ENCODE data around the gene HUNK.

Gene HUNK

GRCh38 chr21:31928656-31929055 is 55.8 kb downstream of the HUNK start:
- TF ChIP-seq, protein P1, sequence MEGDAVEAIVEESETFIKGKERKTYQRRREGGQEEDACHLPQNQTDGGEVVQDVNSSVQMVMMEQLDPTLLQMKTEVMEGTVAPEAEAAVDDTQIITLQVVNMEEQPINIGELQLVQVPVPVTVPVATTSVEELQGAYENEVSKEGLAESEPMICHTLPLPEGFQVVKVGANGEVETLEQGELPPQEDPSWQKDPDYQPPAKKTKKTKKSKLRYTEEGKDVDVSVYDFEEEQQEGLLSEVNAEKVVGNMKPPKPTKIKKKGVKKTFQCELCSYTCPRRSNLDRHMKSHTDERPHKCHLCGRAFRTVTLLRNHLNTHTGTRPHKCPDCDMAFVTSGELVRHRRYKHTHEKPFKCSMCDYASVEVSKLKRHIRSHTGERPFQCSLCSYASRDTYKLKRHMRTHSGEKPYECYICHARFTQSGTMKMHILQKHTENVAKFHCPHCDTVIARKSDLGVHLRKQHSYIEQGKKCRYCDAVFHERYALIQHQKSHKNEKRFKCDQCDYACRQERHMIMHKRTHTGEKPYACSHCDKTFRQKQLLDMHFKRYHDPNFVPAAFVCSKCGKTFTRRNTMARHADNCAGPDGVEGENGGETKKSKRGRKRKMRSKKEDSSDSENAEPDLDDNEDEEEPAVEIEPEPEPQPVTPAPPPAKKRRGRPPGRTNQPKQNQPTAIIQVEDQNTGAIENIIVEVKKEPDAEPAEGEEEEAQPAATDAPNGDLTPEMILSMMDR (IDR thresholded peaks at IDR 0.05; ENCODE audit: insufficient read depth, missing control alignments) = no peak
- FAIRE-seq (no peak), DNase-seq (ENCODE audit: insufficient read length, low spot score) (no peak)

DNA sequence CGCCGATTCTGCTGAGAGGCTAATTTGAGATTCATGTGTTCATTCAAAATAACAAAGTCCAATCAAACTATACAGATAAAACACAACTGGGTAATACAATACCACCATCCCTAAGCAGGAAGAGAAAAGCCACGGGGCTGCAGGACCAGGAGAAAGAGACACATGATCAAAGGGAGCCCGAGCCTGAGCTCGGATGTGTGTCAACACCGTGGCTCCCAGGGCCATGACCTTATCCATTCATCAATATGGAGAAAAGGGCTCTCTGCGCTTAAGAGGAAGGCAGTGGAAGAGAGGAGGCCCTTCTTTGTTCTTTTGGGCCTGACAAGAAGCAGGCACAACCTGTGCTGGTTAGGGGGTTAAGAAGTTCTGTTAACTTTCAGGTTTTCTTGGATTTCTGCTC is 56.7 kb downstream of the HUNK start:
- FAIRE-seq = no peak
- DNase-seq (ENCODE audit: insufficient read length, low spot score) = no peak
- TF ChIP-seq, protein P1 (IDR thresholded peaks at IDR 0.05; ENCODE audit: insufficient read depth, missing control alignments) = no peak

DNA sequence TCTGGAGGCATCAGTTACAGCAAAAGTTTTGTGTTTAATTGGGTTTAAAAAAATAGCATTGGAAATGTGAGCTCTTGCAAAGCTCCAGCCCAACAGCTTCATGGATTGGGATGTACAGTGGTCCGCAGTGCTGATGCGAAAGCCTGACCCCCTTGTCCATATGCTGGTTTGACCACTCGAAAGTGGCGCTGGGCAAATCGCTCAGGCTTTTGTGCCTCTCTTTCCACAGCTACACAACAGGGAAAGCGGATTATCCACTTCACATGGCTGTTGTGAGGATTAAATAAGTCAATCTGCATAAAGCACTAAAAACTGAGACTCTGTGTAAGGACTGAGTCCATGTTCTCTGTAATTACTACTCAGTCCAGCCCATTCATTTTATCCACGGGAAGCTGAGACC is 57.2 kb downstream of the HUNK start:
- DNase-seq (ENCODE audit: insufficient read length, low spot score) = no peak
- TF ChIP-seq, protein P1 (IDR thresholded peaks at IDR 0.05; ENCODE audit: insufficient read depth, missing control alignments) = no peak
- no peak for FAIRE-seq

GRCh38 chr21:31931644-31932469 is 59.0 kb downstream of the HUNK start:
- TF ChIP-seq, protein P1 (IDR thresholded peaks at IDR 0.05; ENCODE audit: insufficient read depth, missing control alignments) = no peak
- FAIRE-seq = no peak
- DNase-seq (ENCODE audit: insufficient read length, low spot score) = no peak

GRCh38 chr21:31932470-31932764 is 59.6 kb downstream of the HUNK start:
- DNase-seq (ENCODE audit: insufficient read length, low spot score) (no peak), FAIRE-seq (no peak)
- TF ChIP-seq, protein P1 (IDR thresholded peaks at IDR 0.05; ENCODE audit: insufficient read depth, missing control alignments) = no peak

DNA sequence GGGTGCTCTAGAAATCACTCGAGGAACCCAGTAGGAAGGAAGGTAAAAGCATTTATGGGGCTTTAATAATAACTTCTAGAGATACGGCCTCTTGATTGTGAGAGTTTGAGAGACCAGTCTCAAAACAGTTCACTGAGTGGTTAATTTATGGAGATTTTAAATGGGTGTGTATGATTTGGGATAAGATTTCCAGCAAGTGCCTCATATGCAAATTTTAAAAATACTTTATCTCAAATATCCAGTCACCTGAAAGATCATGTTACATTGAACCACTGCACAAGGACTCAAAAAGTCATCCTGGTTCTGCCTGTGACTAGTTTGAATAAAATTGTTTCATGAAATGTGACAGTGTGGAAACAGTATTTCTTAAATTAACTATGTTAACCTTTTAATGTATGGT is 64.5 kb downstream of the HUNK start:
- FAIRE-seq (no peak), DNase-seq (ENCODE audit: insufficient read length, low spot score) (no peak)
- TF ChIP-seq, protein P1 (IDR thresholded peaks at IDR 0.05; ENCODE audit: insufficient read depth, missing control alignments) = no peak

All from D721Med (cell line).